Smooth muscle cell (in vitro differentiated cells): ENCODE data around the gene CDKN3. TPM values are rescaled to one million over a fixed set of nuclear protein-coding genes. Genes with fewer than 3 reads are reported as not detected.
A peak's percentile ranks its signal among the peaks of the same experiment; 100 is the strongest.

Source experiments
- DNase-seq: peaks from one replicate; lab custom pipeline; 2025; ENCODE audit not compliant: unreplicated experiment; lab: John Stamatoyannopoulos, UW
- H2AFZ ChIP-seq: fragments of 200-600 bp; sonication (generic); 2 replicates; pipeline ENCODE4 v1.6.0; 2016; ENCODE audit warnings: antibody characterized with exemption, low read depth, mild to moderate bottlenecking
- H3F3A ChIP-seq: fragments of 200-600 bp; sonication (generic); 2 replicates; pipeline ENCODE4 v1.6.0; 2017; ENCODE audit warnings: antibody characterized with exemption, low read depth
- H3K27ac ChIP-seq: fragments of 200-600 bp; sonication (generic); 2 replicates; pipeline ENCODE4 v1.5.1; 2016; ENCODE audit warnings: low read depth, mild to moderate bottlenecking
- H3K27me3 ChIP-seq: fragments of 200-600 bp; sonication (generic); 2 replicates; pipeline ENCODE4 v1.6.1; 2016; ENCODE audit warnings: low read depth, mild to moderate bottlenecking
- H3K36me3 ChIP-seq: fragments of 200-600 bp; sonication (generic); 2 replicates; pipeline ENCODE4 v1.5.1; 2016; ENCODE audit warnings: low read depth
- H3K4me1 ChIP-seq: fragments of 200-600 bp; sonication (generic); 2 replicates; pipeline ENCODE4 v1.5.1; 2016; ENCODE audit warnings: low read depth
- H3K4me2 ChIP-seq: fragments of 200-600 bp; sonication (generic); 2 replicates; pipeline ENCODE4 v1.6.0; 2016; ENCODE audit warnings: mild to moderate bottlenecking
- H3K4me3 ChIP-seq: fragments of 200-600 bp; sonication (generic); 2 replicates; pipeline ENCODE4 v1.5.1; 2016; ENCODE audit warnings: mild to moderate bottlenecking
- H3K79me2 ChIP-seq: fragments of 200-600 bp; sonication (generic); 2 replicates; pipeline ENCODE4 v1.6.0; 2016; ENCODE audit warnings: low read depth, mild to moderate bottlenecking
- H3K9ac ChIP-seq: fragments of 200-600 bp; sonication (generic); 2 replicates; pipeline ENCODE4 v1.6.0; 2016; ENCODE audit warnings: low read depth
- H3K9me3 ChIP-seq: fragments of 200-600 bp; sonication (generic); replicated peaks from 2 replicates; pipeline ENCODE4 v1.5.1; 2016; ENCODE audit warnings: low read depth
- H4K20me1 ChIP-seq: fragments of 200-600 bp; sonication (generic); 2 replicates; pipeline ENCODE4 v1.6.0; 2016; ENCODE audit warnings: low read depth
- CTCF ChIP-seq: fragments of 200-600 bp; sonication (generic); IDR thresholded peaks from 2 replicates; pipeline ENCODE4 v1.5.1; 2017; ENCODE audit warnings: borderline replicate concordance, mild to moderate bottlenecking, antibody characterized with exemption; ENCODE audit not compliant: insufficient read depth, poor library complexity, severe bottlenecking
- WGBS: methylation state at CpG from one replicate; pipeline ENCODE4 v1.1.7; 2016; ENCODE audit warnings: low lambda C conversion rate; 5-methylcytosine and 5-hydroxymethylcytosine counted together
- polyA plus RNA-seq: library from polyadenylated mRNA; unstranded; fragments of >200 nt; fragmentation: Nextera tagmentation; extraction: Ambion mirVana; gene quantifications from 2 replicates; pipeline ENCODE4 v1.2.1, GENCODE V29; 2016
- total RNA-seq: library from RNA; depleted of rRNA; stranded (reverse); fragments of >200 nt; gene quantifications from 2 replicates; pipeline ENCODE4 v1.2.3, GENCODE V29; 2014

CDKN3 gene
- total and polyA plus RNA-seq, 2 experiments from 2014 or later = 18.6 to 22.1 TPM

- Histone ChIP-seq H3K27ac (no peak overlapping the region), H3K36me3 (no peaks in the 10 kb centered on the region), H3F3A (no peaks in the 10 kb centered on the region), H2AFZ (no peak overlapping the region), H3K9me3 (no peaks in the 10 kb centered on the region), H3K4me3 (no peak overlapping the region), H3K27me3 (no peaks in the 10 kb centered on the region), H3K4me2 (no peak overlapping the region), H3K79me2 (no peaks in the 10 kb centered on the region), H4K20me1 (no peaks in the 10 kb centered on the region), H3K4me1 (no peaks in the 10 kb centered on the region), H3K9ac (no peak overlapping the region)
- no peak for DNase-seq
- no peak for TF ChIP-seq CTCF
- 97% methylated on average over 2 of the region's 2 CpGs for WGBS
Measured at GRCh38 chr14:54369343-54369742, 27.5 kb upstream of the CDKN3 start.

- Histone ChIP-seq H4K20me1 (no peaks in the 10 kb centered on the region), H3K4me1 (no peaks in the 10 kb centered on the region), H3K27me3 (no peaks in the 10 kb centered on the region), H3K4me2 (no peak overlapping the region), H3K9ac (no peak overlapping the region), H3K9me3 (no peaks in the 10 kb centered on the region), H3K79me2 (no peaks in the 10 kb centered on the region), H3K27ac (no peak overlapping the region), H2AFZ (no peak overlapping the region), H3K4me3 (no peak overlapping the region), H3F3A (no peaks in the 10 kb centered on the region), H3K36me3 (no peaks in the 10 kb centered on the region)
- no peak for TF ChIP-seq CTCF
- no peak for DNase-seq
- 67% methylated on average over 9 of the region's 11 CpGs for WGBS
Measured at GRCh38 chr14:54370323-54371198, 26.2 kb upstream of the CDKN3 start.

- WGBS = 54% methylated on average over 7 of the region's 7 CpGs
Measured at GRCh38 chr14:54374117-54374884, 22.5 kb upstream of the CDKN3 start.

More at GRCh38 chr14:54374117-54374884, 22.5 kb upstream of the CDKN3 start:
- TF ChIP-seq CTCF = no peak
- DNase-seq = no peak
- no peak overlapping the region for H2AFZ ChIP-seq
- no peaks in the 10 kb centered on the region for H3K27me3 ChIP-seq
- H3K4me3 ChIP-seq = no peak overlapping the region
- H3K27ac ChIP-seq = no peak overlapping the region
- no peaks in the 10 kb centered on the region for H3K79me2 ChIP-seq
- H3K4me1 ChIP-seq = no peaks in the 10 kb centered on the region
- no peaks in the 10 kb centered on the region for H3K36me3 ChIP-seq
- H3F3A ChIP-seq = peaks cover 7% of the 10 kb centered on the region
- H3K9ac ChIP-seq = no peak overlapping the region
- no peaks in the 10 kb centered on the region for H4K20me1 ChIP-seq
- H3K9me3 ChIP-seq = no peaks in the 10 kb centered on the region
- H3K4me2 ChIP-seq = peak overlapping the region; percentile 4
